ENCODE measurements around the gene FAM13A.

FAM13A gene

DNA sequence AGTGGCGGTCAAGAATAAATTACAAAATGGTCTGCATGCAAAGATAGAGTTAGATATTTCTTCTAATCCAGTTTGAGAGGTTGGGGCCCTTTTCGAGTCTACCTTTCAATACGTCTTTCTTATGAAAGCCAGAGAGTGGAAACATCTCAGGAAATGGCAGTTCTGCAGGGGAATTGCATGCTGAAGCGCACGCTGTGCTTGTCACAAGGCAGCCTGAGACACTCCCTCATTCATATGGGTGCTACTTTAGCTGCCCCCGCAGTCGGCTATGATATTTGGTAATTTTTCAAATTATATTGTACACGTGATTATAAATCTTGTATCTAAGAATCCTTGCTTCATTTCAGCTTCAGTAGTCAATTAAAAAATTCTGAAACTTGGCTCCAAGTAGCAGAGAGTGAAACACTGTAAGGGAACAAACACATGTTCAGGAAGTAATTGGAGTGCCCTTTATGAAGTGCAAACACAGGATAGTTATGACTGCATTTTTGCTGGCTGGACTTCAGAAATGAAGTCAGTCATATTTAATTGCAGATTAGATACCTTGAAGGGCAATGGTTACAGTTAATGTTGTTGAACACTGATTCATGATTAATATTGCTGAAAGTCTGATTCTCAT lies 213.8 kb downstream of the FAM13A start:
- TF ChIP-seq NFIC (IDR thresholded peaks at IDR 0.05): no peak

GRCh38 chr4:88841635-88842034 lies 215.3 kb downstream of the FAM13A start:
- TF ChIP-seq TEAD4 (IDR thresholded peaks at IDR 0.05) (no peak), RAD21 (IDR thresholded peaks at IDR 0.05; ENCODE audit: low read depth) (no peak), CEBPB (IDR thresholded peaks at IDR 0.05) (no peak), FOXM1 (IDR thresholded peaks at IDR 0.05; ENCODE audit: borderline replicate concordance, low read depth) (no peak), YY1 (IDR thresholded peaks at IDR 0.05; ENCODE audit: low read depth) (no peak), TCF12 (IDR thresholded peaks at IDR 0.05; ENCODE audit: low read depth) (no peak), USF1 (IDR thresholded peaks at IDR 0.05) (no peak), NFIC (IDR thresholded peaks at IDR 0.05) (no peak), ZBTB7A (IDR thresholded peaks at IDR 0.05; ENCODE audit: low read depth) (no peak), TAF1 (IDR thresholded peaks at IDR 0.05; ENCODE audit: low read depth) (no peak), EP300 (IDR thresholded peaks at IDR 0.05; ENCODE audit: borderline replicate concordance) (no peak)
- TF ChIP-seq, protein P1, sequence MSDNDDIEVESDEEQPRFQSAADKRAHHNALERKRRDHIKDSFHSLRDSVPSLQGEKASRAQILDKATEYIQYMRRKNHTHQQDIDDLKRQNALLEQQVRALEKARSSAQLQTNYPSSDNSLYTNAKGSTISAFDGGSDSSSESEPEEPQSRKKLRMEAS (IDR thresholded peaks at IDR 0.05): no peak
- TF ChIP-seq, protein P2, sequence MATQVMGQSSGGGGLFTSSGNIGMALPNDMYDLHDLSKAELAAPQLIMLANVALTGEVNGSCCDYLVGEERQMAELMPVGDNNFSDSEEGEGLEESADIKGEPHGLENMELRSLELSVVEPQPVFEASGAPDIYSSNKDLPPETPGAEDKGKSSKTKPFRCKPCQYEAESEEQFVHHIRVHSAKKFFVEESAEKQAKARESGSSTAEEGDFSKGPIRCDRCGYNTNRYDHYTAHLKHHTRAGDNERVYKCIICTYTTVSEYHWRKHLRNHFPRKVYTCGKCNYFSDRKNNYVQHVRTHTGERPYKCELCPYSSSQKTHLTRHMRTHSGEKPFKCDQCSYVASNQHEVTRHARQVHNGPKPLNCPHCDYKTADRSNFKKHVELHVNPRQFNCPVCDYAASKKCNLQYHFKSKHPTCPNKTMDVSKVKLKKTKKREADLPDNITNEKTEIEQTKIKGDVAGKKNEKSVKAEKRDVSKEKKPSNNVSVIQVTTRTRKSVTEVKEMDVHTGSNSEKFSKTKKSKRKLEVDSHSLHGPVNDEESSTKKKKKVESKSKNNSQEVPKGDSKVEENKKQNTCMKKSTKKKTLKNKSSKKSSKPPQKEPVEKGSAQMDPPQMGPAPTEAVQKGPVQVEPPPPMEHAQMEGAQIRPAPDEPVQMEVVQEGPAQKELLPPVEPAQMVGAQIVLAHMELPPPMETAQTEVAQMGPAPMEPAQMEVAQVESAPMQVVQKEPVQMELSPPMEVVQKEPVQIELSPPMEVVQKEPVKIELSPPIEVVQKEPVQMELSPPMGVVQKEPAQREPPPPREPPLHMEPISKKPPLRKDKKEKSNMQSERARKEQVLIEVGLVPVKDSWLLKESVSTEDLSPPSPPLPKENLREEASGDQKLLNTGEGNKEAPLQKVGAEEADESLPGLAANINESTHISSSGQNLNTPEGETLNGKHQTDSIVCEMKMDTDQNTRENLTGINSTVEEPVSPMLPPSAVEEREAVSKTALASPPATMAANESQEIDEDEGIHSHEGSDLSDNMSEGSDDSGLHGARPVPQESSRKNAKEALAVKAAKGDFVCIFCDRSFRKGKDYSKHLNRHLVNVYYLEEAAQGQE (IDR thresholded peaks at IDR 0.05; ENCODE audit: low read depth): no peak

GRCh38 chr4:88836216-88836615 lies 220.8 kb downstream of the FAM13A start:
- TF ChIP-seq, protein P2 (IDR thresholded peaks at IDR 0.05; ENCODE audit: low read depth): no peak
- no peak for TF ChIP-seq NFIC (IDR thresholded peaks at IDR 0.05)
- TF ChIP-seq RAD21 (IDR thresholded peaks at IDR 0.05; ENCODE audit: low read depth): no peak
- no peak for TF ChIP-seq ZBTB7A (IDR thresholded peaks at IDR 0.05; ENCODE audit: low read depth)
- TF ChIP-seq TCF12 (IDR thresholded peaks at IDR 0.05; ENCODE audit: low read depth): no peak
- no peak for TF ChIP-seq YY1 (IDR thresholded peaks at IDR 0.05; ENCODE audit: low read depth)
- TF ChIP-seq CEBPB (IDR thresholded peaks at IDR 0.05): no peak
- TF ChIP-seq, protein P1 (IDR thresholded peaks at IDR 0.05): no peak

DNA sequence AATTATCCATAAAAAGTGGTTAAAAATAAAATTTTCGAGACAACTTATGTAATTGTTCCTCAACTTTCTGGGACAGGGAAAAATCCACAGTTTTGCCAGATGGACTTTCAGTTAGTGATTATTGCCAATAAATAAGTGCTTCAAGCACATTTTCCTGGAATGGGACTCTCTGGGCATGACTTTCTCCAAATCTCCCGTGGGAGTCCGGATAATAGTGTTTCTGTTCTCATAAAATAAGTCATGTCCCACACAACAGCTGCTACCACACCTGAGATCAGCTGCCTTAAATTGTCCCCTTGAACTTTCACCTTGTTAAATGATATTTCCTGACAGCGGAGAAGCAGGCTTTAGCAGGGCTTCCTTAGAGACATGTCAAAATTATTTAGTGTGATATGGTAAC lies 226.0 kb downstream of the FAM13A start:
- no peak for TF ChIP-seq TCF12 (IDR thresholded peaks at IDR 0.05; ENCODE audit: low read depth)
- TF ChIP-seq TEAD4 (IDR thresholded peaks at IDR 0.05): no peak
- TF ChIP-seq, protein P2 (IDR thresholded peaks at IDR 0.05; ENCODE audit: low read depth): no peak
- TF ChIP-seq, protein P1 (IDR thresholded peaks at IDR 0.05): no peak
- no peak for TF ChIP-seq NFIC (IDR thresholded peaks at IDR 0.05)
- no peak for TF ChIP-seq CEBPB (IDR thresholded peaks at IDR 0.05)
- no peak for TF ChIP-seq ZBTB7A (IDR thresholded peaks at IDR 0.05; ENCODE audit: low read depth)
- no peak for TF ChIP-seq EGR1 (IDR thresholded peaks at IDR 0.05)
- TF ChIP-seq CREB1 (IDR thresholded peaks at IDR 0.05; ENCODE audit: low read depth): no peak
- TF ChIP-seq FOXM1 (IDR thresholded peaks at IDR 0.05; ENCODE audit: borderline replicate concordance, low read depth): no peak
- no peak for TF ChIP-seq TAF1 (IDR thresholded peaks at IDR 0.05; ENCODE audit: low read depth)
- no peak for TF ChIP-seq YY1 (IDR thresholded peaks at IDR 0.05; ENCODE audit: low read depth)
- no peak for TF ChIP-seq RAD21 (IDR thresholded peaks at IDR 0.05; ENCODE audit: low read depth)
- TF ChIP-seq EP300 (IDR thresholded peaks at IDR 0.05; ENCODE audit: borderline replicate concordance): no peak
- TF ChIP-seq USF1 (IDR thresholded peaks at IDR 0.05): no peak
